A549 (cell line): Measurements from ENCODE around the gene THEM4. TPM values are rescaled to one million over a fixed set of nuclear protein-coding genes. Genes with fewer than 3 reads are reported as not detected.

Source experiments
- ATAC-seq, 2 experiments: fragments of 200-7000 bp in 1 of 2; fragments of >200 bp in 1 of 2; cut with Nextera tagmentation in 1 of 2; cut with Tn5 transposase in 1 of 2; 3 replicates each; pipeline versions ENCODE4 v1.8.0 to v1.9.1; 2018 to 2020; ENCODE audit warnings: mild to moderate bottlenecking in 1 of 2, moderate library complexity in 1 of 2
- CTCF ChIA-PET: fragments of 300-600 bp; sonication (Branson Sonifier 250); formaldehyde crosslinking; extraction: SDS; loops from one replicate; lab custom pipeline; 2021; ENCODE audit warnings: antibody characterized with exemption, inconsistent platforms; lab: Yijun Ruan, JAX
- POLR2A ChIA-PET: fragments of 350-600 bp; formaldehyde crosslinking; extraction: SDS; loops from one replicate; lab custom pipeline; 2021; ENCODE audit warnings: antibody characterized with exemption, inconsistent platforms; lab: Yijun Ruan, JAX
- DNase-seq, 2 experiments: peaks; one replicate each; pipeline versions ENCODE4 v3.0.0 to v3.0.0-alpha.2; 2011 to 2016; ENCODE audit warnings: low read depth in 1 of 2, low spot score in 1 of 2
- FAIRE-seq: peaks from 2 replicates; lab custom pipeline; 2011; peaks lifted over from hg19 to GRCh38; lab: Jason Lieb, UNC
- H3K27ac ChIP-seq, 2 experiments: fragments of >200 bp; sonication (Bioruptor Twin); formaldehyde crosslinking; 3 replicates each; pipeline ENCODE4 v1.5.1; 2016 to 2017
- H3K4me1 ChIP-seq: fragments of >200 bp; sonication (Bioruptor Twin); formaldehyde crosslinking; 3 replicates; pipeline ENCODE4 v1.6.1; 2016
- H3K4me2 ChIP-seq: fragments of >200 bp; sonication (Bioruptor Twin); formaldehyde crosslinking; 3 replicates; pipeline ENCODE4 v1.6.1; 2016
- H3K4me3 ChIP-seq: fragments of >200 bp; sonication (Bioruptor Twin); formaldehyde crosslinking; 3 replicates; pipeline ENCODE4 v1.5.1; 2016
- H3K9me3 ChIP-seq: fragments of >200 bp; sonication (Bioruptor Twin); formaldehyde crosslinking; 3 replicates; pipeline ENCODE4 v1.6.1; 2016
- FOXS1 ChIP-seq: fragments of 250-450 bp; sonication (Bioruptor Pico); IDR thresholded peaks from 2 replicates; pipeline ENCODE4 v1.5.0; 2020; ENCODE audit warnings: mild to moderate bottlenecking, moderate library complexity
- GATA3 ChIP-seq: IDR thresholded peaks from 2 replicates; pipeline ENCODE4 v1.6.1; 2012; ENCODE audit warnings: borderline replicate concordance
- HEYL ChIP-seq: fragments of 250-450 bp; sonication (Bioruptor Pico); IDR thresholded peaks from 2 replicates; pipeline ENCODE4 v1.8.0; 2021; ENCODE audit warnings: mild to moderate bottlenecking, moderate library complexity
- HOXB5 ChIP-seq: fragments of 250-450 bp; sonication (Bioruptor Pico); IDR thresholded peaks from 2 replicates; pipeline ENCODE4 v1.5.0; 2020; ENCODE audit warnings: mild to moderate bottlenecking, moderate library complexity
- MAFK ChIP-seq: fragments of 450-650 bp; IDR thresholded peaks from 2 replicates; pipeline ENCODE4 v1.6.1; 2014; ENCODE audit not compliant: partially characterized antibody
- NFE2L2 ChIP-seq: fragments of 150-350 bp; conservative IDR thresholded peaks from 2 replicates; pipeline ENCODE4 v1.6.1; 2014; ENCODE audit warnings: low read length
- PHF8 ChIP-seq: fragments of 200-600 bp; sonication (generic); IDR thresholded peaks from 2 replicates; pipeline ENCODE4 v1.6.1; 2016; ENCODE audit warnings: low read depth, mild to moderate bottlenecking, antibody characterized with exemption, moderate library complexity, borderline replicate concordance
- POLR2A ChIP-seq: IDR thresholded peaks from 2 replicates; pipeline ENCODE4 v1.6.1; 2012; ENCODE audit warnings: mild to moderate bottlenecking, low read length
- POLR2AphosphoS2 ChIP-seq: conservative IDR thresholded peaks from 2 replicates; pipeline ENCODE4 v1.6.1; 2012; ENCODE audit warnings: low read length, improper control_type of control experiment, inconsistent platforms
- RFX5 ChIP-seq: fragments of 450-650 bp; IDR thresholded peaks from 2 replicates; pipeline ENCODE4 v1.7.1; 2014; ENCODE audit warnings: antibody characterized with exemption, mild to moderate bottlenecking, moderate library complexity
- RNF2 ChIP-seq: fragments of 200-600 bp; sonication (generic); IDR thresholded peaks from 2 replicates; pipeline ENCODE4 v1.6.1; 2016; ENCODE audit warnings: low read depth, mild to moderate bottlenecking, antibody characterized with exemption, moderate library complexity, borderline replicate concordance
- SMC3 ChIP-seq: fragments of >200 bp; sonication (Bioruptor Twin); formaldehyde crosslinking; IDR thresholded peaks from 3 replicates; pipeline ENCODE4 v1.6.1; 2018; ENCODE audit warnings: inconsistent platforms
- TP53 ChIP-seq: fragments of 250-450 bp; sonication (Bioruptor Pico); IDR thresholded peaks from 2 replicates; pipeline ENCODE4 v1.5.0; 2021; ENCODE audit warnings: mild to moderate bottlenecking, moderate library complexity
- ZNF302 ChIP-seq: fragments of 250-450 bp; sonication (Bioruptor Pico); IDR thresholded peaks from 2 replicates; pipeline ENCODE4 v1.9.0; 2021; ENCODE audit warnings: inconsistent platforms, mild to moderate bottlenecking, moderate library complexity
- WGBS: methylation state at CpG from one replicate; pipeline ENCODE4 v1.1.6; 2017; ENCODE audit errors: missing lambda C conversion rate; 5-methylcytosine and 5-hydroxymethylcytosine counted together
- polyA plus RNA-seq, 4 experiments: library from polyadenylated mRNA; depleted of rRNA in 3 of 4; stranded (reverse); fragments of >200 nt; fragmentation: RNase III in 1 of 4; extraction: RNeasy Plus Mini Kit Qiagen cat#74134 plus additional on column Dnase treatment in 1 of 4; gene quantifications; 2 replicates in 3 of 4; 3 replicates in 1 of 4; pipeline ENCODE4 v1.2.3, GENCODE V29; 2011 to 2017
- TF ChIP-seq, protein P1 (sequence below): fragments of >200 bp; sonication (Bioruptor Twin); formaldehyde crosslinking; IDR thresholded peaks from 3 replicates; pipeline ENCODE4 v1.5.1; 2016
- TF ChIP-seq, protein P2 (sequence below): fragments of 150-350 bp; IDR thresholded peaks from 2 replicates; pipeline ENCODE4 v1.6.1; 2014; ENCODE audit warnings: low read depth, mild to moderate bottlenecking, low read length
- TF ChIP-seq, protein P3 (sequence below): fragments of 250-450 bp; sonication (Bioruptor Pico); IDR thresholded peaks from 2 replicates; pipeline ENCODE4 v1.5.0; 2020; ENCODE audit warnings: low read depth, mild to moderate bottlenecking, moderate library complexity
- TF ChIP-seq, protein P4 (sequence below): fragments of 200-600 bp; sonication (generic); IDR thresholded peaks from 2 replicates; pipeline ENCODE4 v1.6.1; 2016; ENCODE audit warnings: antibody characterized with exemption, mild to moderate bottlenecking, moderate library complexity
- TF ChIP-seq, protein P5 (sequence below): IDR thresholded peaks from 2 replicates; pipeline ENCODE4 v1.6.1; 2012; ENCODE audit warnings: low read depth, borderline replicate concordance
- TF ChIP-seq, protein P6 (sequence below): fragments of >200 bp; sonication (Bioruptor Twin); formaldehyde crosslinking; IDR thresholded peaks from 2 replicates; pipeline ENCODE4 v1.6.1; 2016
- TF ChIP-seq, protein P7 (sequence below): IDR thresholded peaks from 2 replicates; pipeline ENCODE4 v1.6.1; 2012

The THEM4 gene
- polyA plus RNA-seq, 2 of the 4 experiments (the other 2 are of a cell fraction), result 16.6 to 32.3 TPM

DNA sequence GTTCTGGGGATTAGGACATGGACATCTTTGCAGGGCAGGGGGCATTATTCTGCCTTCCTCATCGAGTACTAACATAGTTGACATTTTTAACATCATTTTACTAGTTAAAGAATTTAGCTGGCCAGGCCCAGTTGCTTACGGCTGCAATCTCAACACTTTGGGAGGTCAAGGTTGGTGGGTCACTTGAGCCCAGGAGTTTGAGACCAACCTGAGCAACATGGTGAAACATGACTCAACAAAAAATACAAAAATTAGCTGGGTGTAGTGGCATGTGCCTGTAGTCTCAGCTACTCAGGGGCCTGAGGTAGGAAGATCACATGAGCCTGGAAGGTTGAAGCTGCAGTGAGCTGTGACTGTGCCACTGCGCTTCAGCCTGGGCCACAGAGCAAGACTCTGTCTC lies 29.8 kb upstream of the THEM4 start:
- peak; percentile 77 for TF ChIP-seq MAFK
- peak; percentile 55 for TF ChIP-seq NFE2L2
- TF ChIP-seq RNF2, result no peak
- H3K4me2 ChIP-seq, result no peak overlapping the region
- ChIA-PET POLR2A (interaction anchor here (0.7 to 1.2 kb wide), 2 partner anchors 10 to 30 kb away, joined by 3 read pairs; partner anchors contain the start of gene THEM4), CTCF (interaction anchor here (0.6 to 13.8 kb wide), 13 partner anchors 11 to 520 kb away, joined by 3 to 378 read pairs (median 4); partner anchors contain the start of gene S100A10)
- H3K27ac ChIP-seq, result peak overlapping the region; percentile 6 to 37; a peak in 4 of 6 replicates
- WGBS, result 93% methylated on average over 3 of the region's 3 CpGs
- DNase-seq (no peak), ATAC-seq (no peak), FAIRE-seq (no peak)
- H3K9me3 ChIP-seq, result no peaks in the 10 kb centered on the region
- H3K4me3 ChIP-seq, result no peak overlapping the region
- peaks cover 75% of the 10 kb centered on the region for H3K4me1 ChIP-seq

DNA sequence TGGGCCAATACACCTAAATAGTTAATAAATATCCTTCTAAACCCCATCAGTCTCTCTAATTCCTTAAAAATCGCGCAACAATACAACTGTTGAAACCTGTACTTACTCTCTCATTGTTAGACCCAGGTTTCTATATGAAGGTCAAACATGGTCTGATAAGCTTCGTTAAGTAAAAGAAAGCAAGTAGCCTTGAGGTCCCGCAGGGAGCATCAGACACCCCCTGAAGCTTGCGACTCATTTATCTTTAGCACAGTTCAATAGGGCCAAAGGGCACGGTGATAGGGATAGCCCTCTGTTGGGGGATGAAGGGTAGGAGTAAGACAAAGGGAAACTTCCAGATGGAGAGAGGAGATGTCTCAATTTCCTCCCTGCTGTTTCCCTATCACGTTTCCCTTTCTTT lies 27.3 kb upstream of the THEM4 start:
- Histone ChIP-seq H3K4me1 (peaks cover 53% of the 10 kb centered on the region), H3K9me3 (no peaks in the 10 kb centered on the region), H3K4me2 (peak overlapping the region; percentile 90), H3K4me3 (peak overlapping the region; percentile 20; the same call in 1 of the 3 replicates), H3K27ac (peak overlapping the region; percentile 77 to 80)
- CTCF ChIA-PET, result interaction anchor here (1.2 to 13.8 kb wide), 10 partner anchors 10 to 522 kb away, joined by 3 to 378 read pairs (median 28); partner anchors contain the start of genes S100A10 and S100A11
- TF ChIP-seq POLR2A (no peak), ZNF302 (CRISPR knock-in tag) (no peak), FOXS1 (CRISPR knock-in tag) (no peak), POLR2AphosphoS2 (no peak), TP53 (CRISPR knock-in tag) (no peak), GATA3 (no peak), RFX5 (no peak), PHF8 (no peak), SMC3 (no peak), HEYL (no peak), MAFK (no peak), HOXB5 (CRISPR knock-in tag) (no peak)
- TF ChIP-seq, protein P1, sequence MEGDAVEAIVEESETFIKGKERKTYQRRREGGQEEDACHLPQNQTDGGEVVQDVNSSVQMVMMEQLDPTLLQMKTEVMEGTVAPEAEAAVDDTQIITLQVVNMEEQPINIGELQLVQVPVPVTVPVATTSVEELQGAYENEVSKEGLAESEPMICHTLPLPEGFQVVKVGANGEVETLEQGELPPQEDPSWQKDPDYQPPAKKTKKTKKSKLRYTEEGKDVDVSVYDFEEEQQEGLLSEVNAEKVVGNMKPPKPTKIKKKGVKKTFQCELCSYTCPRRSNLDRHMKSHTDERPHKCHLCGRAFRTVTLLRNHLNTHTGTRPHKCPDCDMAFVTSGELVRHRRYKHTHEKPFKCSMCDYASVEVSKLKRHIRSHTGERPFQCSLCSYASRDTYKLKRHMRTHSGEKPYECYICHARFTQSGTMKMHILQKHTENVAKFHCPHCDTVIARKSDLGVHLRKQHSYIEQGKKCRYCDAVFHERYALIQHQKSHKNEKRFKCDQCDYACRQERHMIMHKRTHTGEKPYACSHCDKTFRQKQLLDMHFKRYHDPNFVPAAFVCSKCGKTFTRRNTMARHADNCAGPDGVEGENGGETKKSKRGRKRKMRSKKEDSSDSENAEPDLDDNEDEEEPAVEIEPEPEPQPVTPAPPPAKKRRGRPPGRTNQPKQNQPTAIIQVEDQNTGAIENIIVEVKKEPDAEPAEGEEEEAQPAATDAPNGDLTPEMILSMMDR, result no peak
- TF ChIP-seq, protein P2, sequence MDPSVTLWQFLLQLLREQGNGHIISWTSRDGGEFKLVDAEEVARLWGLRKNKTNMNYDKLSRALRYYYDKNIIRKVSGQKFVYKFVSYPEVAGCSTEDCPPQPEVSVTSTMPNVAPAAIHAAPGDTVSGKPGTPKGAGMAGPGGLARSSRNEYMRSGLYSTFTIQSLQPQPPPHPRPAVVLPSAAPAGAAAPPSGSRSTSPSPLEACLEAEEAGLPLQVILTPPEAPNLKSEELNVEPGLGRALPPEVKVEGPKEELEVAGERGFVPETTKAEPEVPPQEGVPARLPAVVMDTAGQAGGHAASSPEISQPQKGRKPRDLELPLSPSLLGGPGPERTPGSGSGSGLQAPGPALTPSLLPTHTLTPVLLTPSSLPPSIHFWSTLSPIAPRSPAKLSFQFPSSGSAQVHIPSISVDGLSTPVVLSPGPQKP, result no peak
- TF ChIP-seq, protein P3, sequence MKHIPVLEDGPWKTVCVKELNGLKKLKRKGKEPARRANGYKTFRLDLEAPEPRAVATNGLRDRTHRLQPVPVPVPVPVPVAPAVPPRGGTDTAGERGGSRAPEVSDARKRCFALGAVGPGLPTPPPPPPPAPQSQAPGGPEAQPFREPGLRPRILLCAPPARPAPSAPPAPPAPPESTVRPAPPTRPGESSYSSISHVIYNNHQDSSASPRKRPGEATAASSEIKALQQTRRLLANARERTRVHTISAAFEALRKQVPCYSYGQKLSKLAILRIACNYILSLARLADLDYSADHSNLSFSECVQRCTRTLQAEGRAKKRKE (CRISPR knock-in tag), result no peak
- TF ChIP-seq, protein P4, sequence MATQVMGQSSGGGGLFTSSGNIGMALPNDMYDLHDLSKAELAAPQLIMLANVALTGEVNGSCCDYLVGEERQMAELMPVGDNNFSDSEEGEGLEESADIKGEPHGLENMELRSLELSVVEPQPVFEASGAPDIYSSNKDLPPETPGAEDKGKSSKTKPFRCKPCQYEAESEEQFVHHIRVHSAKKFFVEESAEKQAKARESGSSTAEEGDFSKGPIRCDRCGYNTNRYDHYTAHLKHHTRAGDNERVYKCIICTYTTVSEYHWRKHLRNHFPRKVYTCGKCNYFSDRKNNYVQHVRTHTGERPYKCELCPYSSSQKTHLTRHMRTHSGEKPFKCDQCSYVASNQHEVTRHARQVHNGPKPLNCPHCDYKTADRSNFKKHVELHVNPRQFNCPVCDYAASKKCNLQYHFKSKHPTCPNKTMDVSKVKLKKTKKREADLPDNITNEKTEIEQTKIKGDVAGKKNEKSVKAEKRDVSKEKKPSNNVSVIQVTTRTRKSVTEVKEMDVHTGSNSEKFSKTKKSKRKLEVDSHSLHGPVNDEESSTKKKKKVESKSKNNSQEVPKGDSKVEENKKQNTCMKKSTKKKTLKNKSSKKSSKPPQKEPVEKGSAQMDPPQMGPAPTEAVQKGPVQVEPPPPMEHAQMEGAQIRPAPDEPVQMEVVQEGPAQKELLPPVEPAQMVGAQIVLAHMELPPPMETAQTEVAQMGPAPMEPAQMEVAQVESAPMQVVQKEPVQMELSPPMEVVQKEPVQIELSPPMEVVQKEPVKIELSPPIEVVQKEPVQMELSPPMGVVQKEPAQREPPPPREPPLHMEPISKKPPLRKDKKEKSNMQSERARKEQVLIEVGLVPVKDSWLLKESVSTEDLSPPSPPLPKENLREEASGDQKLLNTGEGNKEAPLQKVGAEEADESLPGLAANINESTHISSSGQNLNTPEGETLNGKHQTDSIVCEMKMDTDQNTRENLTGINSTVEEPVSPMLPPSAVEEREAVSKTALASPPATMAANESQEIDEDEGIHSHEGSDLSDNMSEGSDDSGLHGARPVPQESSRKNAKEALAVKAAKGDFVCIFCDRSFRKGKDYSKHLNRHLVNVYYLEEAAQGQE, result no peak
- TF ChIP-seq, protein P5, sequence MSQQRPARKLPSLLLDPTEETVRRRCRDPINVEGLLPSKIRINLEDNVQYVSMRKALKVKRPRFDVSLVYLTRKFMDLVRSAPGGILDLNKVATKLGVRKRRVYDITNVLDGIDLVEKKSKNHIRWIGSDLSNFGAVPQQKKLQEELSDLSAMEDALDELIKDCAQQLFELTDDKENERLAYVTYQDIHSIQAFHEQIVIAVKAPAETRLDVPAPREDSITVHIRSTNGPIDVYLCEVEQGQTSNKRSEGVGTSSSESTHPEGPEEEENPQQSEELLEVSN, result no peak
- TF ChIP-seq, protein P6, sequence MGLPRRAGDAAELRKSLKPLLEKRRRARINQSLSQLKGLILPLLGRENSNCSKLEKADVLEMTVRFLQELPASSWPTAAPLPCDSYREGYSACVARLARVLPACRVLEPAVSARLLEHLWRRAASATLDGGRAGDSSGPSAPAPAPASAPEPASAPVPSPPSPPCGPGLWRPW, result no peak
- TF ChIP-seq, protein P7, sequence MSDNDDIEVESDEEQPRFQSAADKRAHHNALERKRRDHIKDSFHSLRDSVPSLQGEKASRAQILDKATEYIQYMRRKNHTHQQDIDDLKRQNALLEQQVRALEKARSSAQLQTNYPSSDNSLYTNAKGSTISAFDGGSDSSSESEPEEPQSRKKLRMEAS, result no peak
- POLR2A ChIA-PET, result interaction anchor here (0.9 to 1.4 kb wide), 2 partner anchors 8 to 27 kb away, joined by 3 to 4 read pairs; partner anchors contain the start of gene THEM4
- no peak for FAIRE-seq
- 4% methylated on average over 7 of the region's 7 CpGs for WGBS
- DNase-seq, result peak in 1 of 2 experiments; percentile 42
- ATAC-seq, result peak in 1 of 2 experiments; percentile 46; a peak in 3 of 6 replicates
